SK-N-SH (cell line): ENCODE measurements around the gene ADCY1. TPM values are rescaled to one million over a fixed set of nuclear protein-coding genes. Genes with fewer than 3 reads are reported as not detected.

ENCODE experiments used
- CTCF ChIA-PET: fragments of 300-600, 350-600 bp; formaldehyde crosslinking; extraction: SDS; loops from one replicate; lab custom pipeline; 2021; lab: Yijun Ruan, JAX
- POLR2A ChIA-PET: fragments of 350-600 bp; sonication (Branson Sonifier 250); formaldehyde crosslinking; extraction: SDS; loops from one replicate; lab custom pipeline; 2020; ENCODE audit warnings: antibody characterized with exemption, inconsistent platforms; lab: Yijun Ruan, JAX
- DNase-seq: peaks from one replicate; pipeline ENCODE4 v3.0.0; 2012
- H2AFZ ChIP-seq: fragments of 200-600 bp; sonication (generic); 2 replicates; pipeline ENCODE4 v1.8.1; 2016; ENCODE audit warnings: antibody characterized with exemption, mild to moderate bottlenecking, low read depth
- H3F3A ChIP-seq: fragments of 200-600 bp; sonication (generic); replicated peaks from 2 replicates; pipeline ENCODE3; 2016; ENCODE audit warnings: antibody characterized with exemption, mild to moderate bottlenecking; ENCODE audit not compliant: insufficient read depth
- H3K27ac ChIP-seq, 2 experiments: fragments of 200-500 bp in 1 of 2; fragments of 200-600 bp in 1 of 2; sonication (Bioruptor generic) in 1 of 2; sonication (generic), shearing (Covaris generic) in 1 of 2; 2 replicates each; pipeline versions ENCODE4 v1.5.1 to v1.6.1; 2014 to 2016; ENCODE audit warnings: low read depth in 2 of 2, inconsistent platforms in 1 of 2, low read length in 1 of 2, mild to moderate bottlenecking in 1 of 2, mixed read lengths in 1 of 2
- H3K27me3 ChIP-seq: fragments of 200-600 bp; sonication (generic), shearing (Covaris generic); 2 replicates; pipeline ENCODE4 v1.6.1; 2016; ENCODE audit warnings: mixed run types; ENCODE audit not compliant: insufficient read depth
- H3K36me3 ChIP-seq, 2 experiments: fragments of 200-500 bp in 1 of 2; fragments of 200-600 bp in 1 of 2; sonication (Bioruptor generic) in 1 of 2; sonication (generic) in 1 of 2; replicated peaks in 1 of 2; 2 replicates each; pipeline versions ENCODE3 to v1.5.1; 2014 to 2016; ENCODE audit warnings: low read length in 1 of 2, mild to moderate bottlenecking in 1 of 2; ENCODE audit not compliant: insufficient read depth in 2 of 2, control insufficient read depth in 1 of 2
- H3K4me1 ChIP-seq, 2 experiments: fragments of 200-500 bp in 1 of 2; fragments of 200-600 bp in 1 of 2; sonication (Bioruptor generic) in 1 of 2; sonication (generic), shearing (Covaris generic) in 1 of 2; 2 replicates each; pipeline versions ENCODE4 v1.5.1 to v1.6.1; 2014 to 2016; ENCODE audit warnings: low read depth in 1 of 2, low read length in 1 of 2, mixed run types in 1 of 2; ENCODE audit not compliant: insufficient read depth in 2 of 2, control insufficient read depth in 1 of 2
- H3K4me2 ChIP-seq: fragments of 200-600 bp; sonication (generic), shearing (Covaris generic); 2 replicates; pipeline ENCODE4 v1.6.1; 2017; ENCODE audit warnings: mixed run types
- H3K4me3 ChIP-seq, 2 experiments: fragments of 200-500 bp in 1 of 2; fragments of 200-600 bp in 1 of 2; sonication (Bioruptor generic) in 1 of 2; sonication (generic), shearing (Covaris generic) in 1 of 2; 2 replicates each; pipeline versions ENCODE4 v1.5.1 to v1.8.1; 2014 to 2016; ENCODE audit warnings: low read depth in 2 of 2, inconsistent platforms in 1 of 2, low read length in 1 of 2, mild to moderate bottlenecking in 1 of 2, mixed read lengths in 1 of 2, moderate library complexity in 1 of 2
- H3K79me2 ChIP-seq: fragments of 200-600 bp; sonication (generic); 2 replicates; pipeline ENCODE4 v1.8.1; 2017; ENCODE audit warnings: mild to moderate bottlenecking; ENCODE audit not compliant: insufficient read depth
- H3K9ac ChIP-seq: fragments of 200-600 bp; sonication (generic); 2 replicates; pipeline ENCODE4 v1.6.1; 2017; ENCODE audit warnings: mixed run types
- H3K9me2 ChIP-seq: fragments of 200-600 bp; sonication (generic); 2 replicates; pipeline ENCODE4 v1.6.1; 2017; ENCODE audit warnings: mixed run types
- H3K9me3 ChIP-seq: fragments of 200-600 bp; sonication (generic); 2 replicates; pipeline ENCODE4 v1.6.1; 2017; ENCODE audit warnings: mixed run types, mild to moderate bottlenecking, moderate library complexity
- H4K20me1 ChIP-seq: fragments of 200-600 bp; sonication (generic); 2 replicates; pipeline ENCODE4 v1.6.1; 2017; ENCODE audit warnings: mild to moderate bottlenecking, mixed run types; ENCODE audit not compliant: insufficient read depth
- CHD2 ChIP-seq: fragments of 150-350 bp; IDR thresholded peaks from 2 replicates; pipeline ENCODE4 v1.6.1; 2018; ENCODE audit warnings: low read length; ENCODE audit not compliant: partially characterized antibody
- FOXJ3 ChIP-seq: sonication (generic); formaldehyde crosslinking; IDR thresholded peaks from 2 replicates; pipeline ENCODE4 v1.5.1; 2020; ENCODE audit warnings: mild to moderate bottlenecking, missing genetic modification reagents
- FOXM1 ChIP-seq: IDR thresholded peaks from 2 replicates; pipeline ENCODE4 v1.4.0; 2012; ENCODE audit warnings: low read depth, mild to moderate bottlenecking
- GABPA ChIP-seq: IDR thresholded peaks from 2 replicates; pipeline ENCODE4 v1.4.0; 2012; ENCODE audit warnings: low read depth, mild to moderate bottlenecking
- GATA2 ChIP-seq: sonication (generic); formaldehyde crosslinking; IDR thresholded peaks from 2 replicates; pipeline ENCODE4 v1.5.0; 2020; ENCODE audit warnings: mild to moderate bottlenecking, missing genetic modification reagents
- MEF2A ChIP-seq: IDR thresholded peaks from 2 replicates; pipeline ENCODE4 v1.4.0; 2012; ENCODE audit warnings: low read depth, borderline replicate concordance
- MXI1 ChIP-seq: IDR thresholded peaks from 2 replicates; pipeline ENCODE4 v1.6.1; 2012; ENCODE audit warnings: mild to moderate bottlenecking, low read depth, low read length, improper control_type of control experiment
- RAD21 ChIP-seq: IDR thresholded peaks from 2 replicates; pipeline ENCODE4 v1.6.1; 2012; ENCODE audit warnings: mild to moderate bottlenecking, low read length
- SIN3A ChIP-seq: IDR thresholded peaks from 2 replicates; pipeline ENCODE4 v1.6.1; 2012; ENCODE audit warnings: low read depth, mild to moderate bottlenecking, low read length, moderate library complexity, borderline replicate concordance
- SMC3 ChIP-seq: IDR thresholded peaks from 2 replicates; pipeline ENCODE4 v1.6.1; 2012; ENCODE audit warnings: low read depth, low read length, improper control_type of control experiment
- TAF1 ChIP-seq: IDR thresholded peaks from 2 replicates; pipeline ENCODE4 v1.6.1; 2012; ENCODE audit warnings: low read depth, mild to moderate bottlenecking, low read length, moderate library complexity, borderline replicate concordance
- WGBS: methylation state at CpG from one replicate; pipeline ENCODE4 v1.1.6; 2017; ENCODE audit warnings: low lambda C conversion rate; 5-methylcytosine and 5-hydroxymethylcytosine counted together
- polyA plus RNA-seq, 3 experiments: library from polyadenylated mRNA; depleted of rRNA; stranded (reverse); fragments of >200 nt; gene quantifications; 2 replicates each; pipeline ENCODE4 v1.2.3, GENCODE V29; 2012
- TF ChIP-seq, protein P1 (sequence below): fragments of 200-600 bp; sonication (generic); IDR thresholded peaks from 2 replicates; pipeline ENCODE4 v1.6.1; 2017; ENCODE audit warnings: antibody characterized with exemption, mild to moderate bottlenecking, moderate library complexity
- TF ChIP-seq, protein P2 (sequence below): IDR thresholded peaks from 2 replicates; pipeline ENCODE4 v1.6.1; 2012; ENCODE audit warnings: mild to moderate bottlenecking, low read depth, low read length, moderate library complexity

Gene ADCY1
- polyA plus RNA-seq, 1 of the 3 experiments (the other 2 are of a cell fraction), result 0.16 TPM

DNA sequence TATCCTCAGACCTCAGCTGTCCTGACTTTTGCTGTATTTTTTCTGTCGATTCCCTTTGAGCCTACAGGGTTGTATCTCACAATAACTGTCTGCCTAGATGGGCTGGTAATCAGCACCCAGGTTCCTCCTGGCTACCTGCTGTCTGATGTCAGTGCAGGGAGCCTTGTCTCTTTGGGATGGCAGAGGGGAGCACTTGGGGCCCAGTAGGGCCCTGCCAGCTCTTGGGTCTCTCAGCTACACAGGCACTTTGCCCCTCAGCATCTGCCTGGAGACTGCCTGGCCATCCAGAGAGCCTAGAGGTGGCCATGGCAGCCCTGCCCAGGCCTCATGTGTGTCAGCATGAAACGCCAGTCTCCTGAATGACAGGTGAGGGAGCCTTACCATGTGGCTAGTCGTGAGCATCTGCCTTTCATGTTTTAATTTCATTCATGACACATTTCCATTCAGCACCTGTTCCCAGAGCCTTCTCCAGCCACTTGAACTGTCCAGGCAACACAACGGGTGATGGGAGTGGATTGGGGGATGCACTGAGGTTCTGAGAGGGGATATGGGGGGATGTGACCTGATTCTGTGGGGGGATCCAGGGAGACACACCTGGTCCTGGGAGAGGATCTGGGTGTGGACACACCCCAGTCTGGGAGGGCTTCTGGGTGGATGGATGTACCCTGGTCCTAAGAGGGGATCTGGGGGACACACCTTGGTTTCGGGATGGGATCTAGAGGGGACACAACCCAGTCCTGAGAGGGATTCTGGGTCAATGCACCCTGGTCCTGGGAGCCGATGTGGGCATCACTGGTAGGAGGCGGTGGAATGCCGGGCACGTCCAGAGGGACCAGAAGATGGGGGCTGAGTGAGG, 21.9 kb downstream of the ADCY1 start (continued):
- TF ChIP-seq, protein P1, sequence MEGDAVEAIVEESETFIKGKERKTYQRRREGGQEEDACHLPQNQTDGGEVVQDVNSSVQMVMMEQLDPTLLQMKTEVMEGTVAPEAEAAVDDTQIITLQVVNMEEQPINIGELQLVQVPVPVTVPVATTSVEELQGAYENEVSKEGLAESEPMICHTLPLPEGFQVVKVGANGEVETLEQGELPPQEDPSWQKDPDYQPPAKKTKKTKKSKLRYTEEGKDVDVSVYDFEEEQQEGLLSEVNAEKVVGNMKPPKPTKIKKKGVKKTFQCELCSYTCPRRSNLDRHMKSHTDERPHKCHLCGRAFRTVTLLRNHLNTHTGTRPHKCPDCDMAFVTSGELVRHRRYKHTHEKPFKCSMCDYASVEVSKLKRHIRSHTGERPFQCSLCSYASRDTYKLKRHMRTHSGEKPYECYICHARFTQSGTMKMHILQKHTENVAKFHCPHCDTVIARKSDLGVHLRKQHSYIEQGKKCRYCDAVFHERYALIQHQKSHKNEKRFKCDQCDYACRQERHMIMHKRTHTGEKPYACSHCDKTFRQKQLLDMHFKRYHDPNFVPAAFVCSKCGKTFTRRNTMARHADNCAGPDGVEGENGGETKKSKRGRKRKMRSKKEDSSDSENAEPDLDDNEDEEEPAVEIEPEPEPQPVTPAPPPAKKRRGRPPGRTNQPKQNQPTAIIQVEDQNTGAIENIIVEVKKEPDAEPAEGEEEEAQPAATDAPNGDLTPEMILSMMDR, result no peak
- no peak for TF ChIP-seq GATA2 (CRISPR knock-in tag)
- TF ChIP-seq, all 33 proteins: peak for 0

DNA sequence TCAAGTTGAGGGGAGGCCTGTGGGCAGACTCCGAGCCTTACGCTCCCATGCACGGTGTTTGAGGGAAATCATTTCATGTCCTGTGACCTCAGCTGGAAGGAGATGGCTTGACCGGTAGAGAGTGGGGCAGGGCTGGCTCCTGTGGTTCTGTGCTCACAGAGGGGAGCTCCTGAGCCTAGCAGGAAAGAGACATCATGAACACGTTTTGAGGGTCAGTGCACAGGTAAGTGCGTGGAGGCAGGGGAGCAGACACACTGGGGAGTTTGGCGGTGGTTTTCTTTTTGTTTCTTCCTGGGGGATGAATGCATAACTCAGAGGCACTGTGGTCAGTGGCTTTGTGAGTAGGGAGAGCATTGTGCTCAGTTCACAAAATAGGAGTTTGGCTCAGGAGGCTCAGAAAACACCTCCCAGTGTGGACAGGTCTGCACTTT, 22.5 kb downstream of the ADCY1 start:
- TF ChIP-seq CHD2 (no peak), TAF1 (no peak), MEF2A (no peak), FOXJ3 (CRISPR knock-in tag) (no peak), GABPA (no peak), RAD21 (no peak), FOXM1 (no peak), SIN3A (no peak), MXI1 (no peak), SMC3 (no peak)
- TF ChIP-seq, protein P2, sequence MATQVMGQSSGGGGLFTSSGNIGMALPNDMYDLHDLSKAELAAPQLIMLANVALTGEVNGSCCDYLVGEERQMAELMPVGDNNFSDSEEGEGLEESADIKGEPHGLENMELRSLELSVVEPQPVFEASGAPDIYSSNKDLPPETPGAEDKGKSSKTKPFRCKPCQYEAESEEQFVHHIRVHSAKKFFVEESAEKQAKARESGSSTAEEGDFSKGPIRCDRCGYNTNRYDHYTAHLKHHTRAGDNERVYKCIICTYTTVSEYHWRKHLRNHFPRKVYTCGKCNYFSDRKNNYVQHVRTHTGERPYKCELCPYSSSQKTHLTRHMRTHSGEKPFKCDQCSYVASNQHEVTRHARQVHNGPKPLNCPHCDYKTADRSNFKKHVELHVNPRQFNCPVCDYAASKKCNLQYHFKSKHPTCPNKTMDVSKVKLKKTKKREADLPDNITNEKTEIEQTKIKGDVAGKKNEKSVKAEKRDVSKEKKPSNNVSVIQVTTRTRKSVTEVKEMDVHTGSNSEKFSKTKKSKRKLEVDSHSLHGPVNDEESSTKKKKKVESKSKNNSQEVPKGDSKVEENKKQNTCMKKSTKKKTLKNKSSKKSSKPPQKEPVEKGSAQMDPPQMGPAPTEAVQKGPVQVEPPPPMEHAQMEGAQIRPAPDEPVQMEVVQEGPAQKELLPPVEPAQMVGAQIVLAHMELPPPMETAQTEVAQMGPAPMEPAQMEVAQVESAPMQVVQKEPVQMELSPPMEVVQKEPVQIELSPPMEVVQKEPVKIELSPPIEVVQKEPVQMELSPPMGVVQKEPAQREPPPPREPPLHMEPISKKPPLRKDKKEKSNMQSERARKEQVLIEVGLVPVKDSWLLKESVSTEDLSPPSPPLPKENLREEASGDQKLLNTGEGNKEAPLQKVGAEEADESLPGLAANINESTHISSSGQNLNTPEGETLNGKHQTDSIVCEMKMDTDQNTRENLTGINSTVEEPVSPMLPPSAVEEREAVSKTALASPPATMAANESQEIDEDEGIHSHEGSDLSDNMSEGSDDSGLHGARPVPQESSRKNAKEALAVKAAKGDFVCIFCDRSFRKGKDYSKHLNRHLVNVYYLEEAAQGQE, result no peak
- TF ChIP-seq, protein P1, result no peak
- Histone ChIP-seq H4K20me1 (no peaks in the 10 kb centered on the region), H3K79me2 (no peaks in the 10 kb centered on the region), H3K27me3 (no peaks in the 10 kb centered on the region), H3K27ac (no peak overlapping the region), H3K4me1 (peaks cover 0 to 76% of the 10 kb centered on the region in 2 experiments; a peak in 2 of 4 replicates), H3K9me3 (no peaks in the 10 kb centered on the region), H3K4me2 (no peak overlapping the region), H3K9me2 (no peaks in the 10 kb centered on the region), H3K36me3 (no peaks in the 10 kb centered on the region), H3K4me3 (no peak overlapping the region), H3K9ac (no peak overlapping the region), H2AFZ (no peak overlapping the region), H3F3A (no peaks in the 10 kb centered on the region)
- 47% methylated on average over 7 of the region's 7 CpGs for WGBS
- ChIA-PET POLR2A (no interaction called here), CTCF (interaction anchor here (1.7 kb wide), 1 partner anchor 21 kb away, joined by 6 read pairs; no protein-coding TSS in a partner anchor)
- DNase-seq, result no peak
